ENCODE data around the gene CYBC1. TPM values are rescaled to one million over a fixed set of nuclear protein-coding genes. Genes with fewer than 3 reads are reported as not detected.

The CYBC1 gene
- total and polyA plus RNA-seq, 2 donors (not counting 1 experiment from before 2014, with no cell fraction given): 328 to 569 TPM

GRCh38 chr17:82490512-82491195 is 40.1 kb upstream of the CYBC1 start:
- H3K4me2 ChIP-seq (replicated peaks; ENCODE audit: low read depth, low read length, poor library complexity, severe bottlenecking): no peak overlapping the region
- H3K27ac Mint-ChIP-seq: peak overlapping the region; percentile 23
- H3K4me3 Mint-ChIP-seq: no peak overlapping the region
- no peak overlapping the region for H3K9ac ChIP-seq (ENCODE audit: low read length)
- H4K20me1 ChIP-seq (ENCODE audit: control insufficient read depth, insufficient read depth, low read length, poor library complexity, severe bottlenecking): no peaks in the 10 kb centered on the region
- H3K79me2 ChIP-seq (ENCODE audit: control insufficient read depth, insufficient read depth, low read length): no peaks in the 10 kb centered on the region
- no peaks in the 10 kb centered on the region for H3K27me3 ChIP-seq (replicated peaks in 1 of 4; ENCODE audit: control extremely low read depth in 1 of 4, control insufficient read depth in 3 of 4, insufficient read depth in 4 of 4, low read length in 3 of 4)
- CTCF ChIA-PET: interaction anchor here (0.6 to 2.3 kb wide), 2 partner anchors 15 to 64 kb away, joined by 3 to 5 read pairs; no protein-coding TSS in a partner anchor
- H3K4me3 ChIP-seq (ENCODE audit: control extremely low read depth in 1 of 5, extremely low read depth in 1 of 5, insufficient read depth in 1 of 5, low read depth in 2 of 5, low read length in 4 of 5): no peak overlapping the region
- POLR2A ChIA-PET: no interaction called here
- H3K4me1 Mint-ChIP-seq: peaks cover 17% of the 10 kb centered on the region
- H3K36me3 ChIP-seq (replicated peaks in 1 of 2; ENCODE audit: control extremely low read depth in 1 of 2, control insufficient read depth in 1 of 2, extremely low read depth in 1 of 2, insufficient read depth in 2 of 2, low read length in 1 of 2): peaks cover 0 to 23% of the 10 kb centered on the region in 2 experiments
- H2AFZ ChIP-seq (ENCODE audit: insufficient read depth, low read depth, low read length, poor library complexity, severe bottlenecking): no peak overlapping the region
- no peaks in the 10 kb centered on the region for H3K9me3 Mint-ChIP-seq (ENCODE audit: insufficient read depth)
- ATAC-seq (ENCODE audit: low read depth): no peak
- no peaks in the 10 kb centered on the region for H3K9me3 ChIP-seq (ENCODE audit: control extremely low read depth in 1 of 3, control insufficient read depth in 2 of 3, insufficient read depth in 1 of 3, low read length in 2 of 3)
- TF ChIP-seq, protein P1, sequence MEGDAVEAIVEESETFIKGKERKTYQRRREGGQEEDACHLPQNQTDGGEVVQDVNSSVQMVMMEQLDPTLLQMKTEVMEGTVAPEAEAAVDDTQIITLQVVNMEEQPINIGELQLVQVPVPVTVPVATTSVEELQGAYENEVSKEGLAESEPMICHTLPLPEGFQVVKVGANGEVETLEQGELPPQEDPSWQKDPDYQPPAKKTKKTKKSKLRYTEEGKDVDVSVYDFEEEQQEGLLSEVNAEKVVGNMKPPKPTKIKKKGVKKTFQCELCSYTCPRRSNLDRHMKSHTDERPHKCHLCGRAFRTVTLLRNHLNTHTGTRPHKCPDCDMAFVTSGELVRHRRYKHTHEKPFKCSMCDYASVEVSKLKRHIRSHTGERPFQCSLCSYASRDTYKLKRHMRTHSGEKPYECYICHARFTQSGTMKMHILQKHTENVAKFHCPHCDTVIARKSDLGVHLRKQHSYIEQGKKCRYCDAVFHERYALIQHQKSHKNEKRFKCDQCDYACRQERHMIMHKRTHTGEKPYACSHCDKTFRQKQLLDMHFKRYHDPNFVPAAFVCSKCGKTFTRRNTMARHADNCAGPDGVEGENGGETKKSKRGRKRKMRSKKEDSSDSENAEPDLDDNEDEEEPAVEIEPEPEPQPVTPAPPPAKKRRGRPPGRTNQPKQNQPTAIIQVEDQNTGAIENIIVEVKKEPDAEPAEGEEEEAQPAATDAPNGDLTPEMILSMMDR (IDR thresholded peaks at IDR 0.05): no peak
- TF ChIP-seq EZH2 (IDR thresholded peaks at IDR 0.05; ENCODE audit: borderline replicate concordance, insufficient read depth, low read depth, low read length, poor library complexity, severe bottlenecking): no peak
- intact Hi-C loops (cut with micrococcal nuclease): no loop called here
- peaks cover 4 to 22% of the 10 kb centered on the region in 2 donors for H3K4me1 ChIP-seq (ENCODE audit: control insufficient read depth in 2 of 2, insufficient read depth in 2 of 2, low read length in 2 of 2)
- no peak overlapping the region for H3K27ac ChIP-seq (ENCODE audit: low read length in 2 of 2)
- no peaks in the 10 kb centered on the region for H3K27me3 Mint-ChIP-seq
- 83% methylated on average over 20 of the region's 25 CpGs for WGBS (ENCODE audit: insufficient coverage)
- DNase-seq: no peak

DNA sequence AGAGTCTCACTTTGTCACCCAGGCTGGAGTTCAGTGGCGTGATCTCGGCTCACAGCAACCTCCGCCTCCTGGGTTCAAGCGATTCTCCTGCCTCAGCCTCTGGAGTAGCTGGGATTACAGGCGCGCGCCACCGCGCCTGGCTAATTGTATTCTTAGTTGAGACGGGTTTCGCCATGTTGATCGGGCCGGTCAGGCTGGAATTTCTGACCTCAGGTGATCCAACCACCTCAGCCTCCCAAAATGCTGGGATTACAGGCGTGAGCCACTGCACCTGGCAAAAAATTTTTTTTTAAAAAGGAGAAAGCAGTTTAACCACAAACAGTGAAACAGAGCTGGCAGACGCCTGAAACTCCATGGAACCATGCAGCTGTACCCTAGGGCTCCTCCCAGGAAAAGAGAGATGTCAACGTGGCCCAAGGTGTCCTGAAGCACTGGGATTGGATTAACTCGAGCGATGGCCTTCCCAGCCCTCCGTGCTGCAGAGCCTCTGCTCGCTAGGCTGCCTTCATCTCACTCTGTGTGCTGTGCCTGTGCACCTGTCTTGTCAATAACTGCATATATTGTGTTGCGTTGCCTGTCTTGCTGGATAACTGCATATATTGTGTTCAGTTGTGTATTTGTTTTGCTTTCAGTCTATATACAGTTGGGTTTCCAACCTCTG is 39.4 kb upstream of the CYBC1 start:
- ChIA-PET CTCF (interaction anchor here (2.3 kb wide), 1 partner anchor 16 kb away, joined by 5 read pairs; no protein-coding TSS in a partner anchor), POLR2A (no interaction called here)
- H3K4me1 ChIP-seq (ENCODE audit: control insufficient read depth in 2 of 2, insufficient read depth in 2 of 2, low read length in 2 of 2): peaks cover 4 to 18% of the 10 kb centered on the region in 2 donors
- TF ChIP-seq, protein P1 (IDR thresholded peaks at IDR 0.05): no peak
- TF ChIP-seq EZH2 (IDR thresholded peaks at IDR 0.05; ENCODE audit: borderline replicate concordance, insufficient read depth, low read depth, low read length, poor library complexity, severe bottlenecking): no peak
- Mint-ChIP-seq H3K4me1 (peaks cover 17% of the 10 kb centered on the region), H3K4me3 (no peak overlapping the region), H3K9me3 (ENCODE audit: insufficient read depth) (no peaks in the 10 kb centered on the region), H3K27me3 (no peaks in the 10 kb centered on the region), H3K27ac (peak overlapping the region; percentile 23)
- intact Hi-C loops (cut with micrococcal nuclease): no loop called here
- no peaks in the 10 kb centered on the region for H4K20me1 ChIP-seq (ENCODE audit: control insufficient read depth, insufficient read depth, low read length, poor library complexity, severe bottlenecking)
- no peak overlapping the region for H3K9ac ChIP-seq (ENCODE audit: low read length)
- no peak overlapping the region for H3K4me3 ChIP-seq (ENCODE audit: control extremely low read depth in 1 of 5, extremely low read depth in 1 of 5, insufficient read depth in 1 of 5, low read depth in 2 of 5, low read length in 4 of 5)
- H3K9me3 ChIP-seq (ENCODE audit: control extremely low read depth in 1 of 3, control insufficient read depth in 2 of 3, insufficient read depth in 1 of 3, low read length in 2 of 3): no peaks in the 10 kb centered on the region
- H3K79me2 ChIP-seq (ENCODE audit: control insufficient read depth, insufficient read depth, low read length): no peaks in the 10 kb centered on the region
- H3K4me2 ChIP-seq (replicated peaks; ENCODE audit: low read depth, low read length, poor library complexity, severe bottlenecking): no peak overlapping the region
- WGBS (ENCODE audit: insufficient coverage): 86% methylated on average over 18 of the region's 21 CpGs
- ATAC-seq (ENCODE audit: low read depth) (no peak), DNase-seq (no peak)
- H3K27me3 ChIP-seq (replicated peaks in 1 of 4; ENCODE audit: control extremely low read depth in 1 of 4, control insufficient read depth in 3 of 4, insufficient read depth in 4 of 4, low read length in 3 of 4): no peaks in the 10 kb centered on the region
- H2AFZ ChIP-seq (ENCODE audit: insufficient read depth, low read depth, low read length, poor library complexity, severe bottlenecking): no peak overlapping the region
- H3K36me3 ChIP-seq (replicated peaks in 1 of 2; ENCODE audit: control extremely low read depth in 1 of 2, control insufficient read depth in 1 of 2, extremely low read depth in 1 of 2, insufficient read depth in 2 of 2, low read length in 1 of 2): peaks cover 0 to 28% of the 10 kb centered on the region in 2 experiments
- H3K27ac ChIP-seq (ENCODE audit: low read length in 2 of 2): no peak overlapping the region

All from B cell (primary cell).